T47D (cell line): ENCODE measurements around the gene C16orf46.

Experiments used
- DNase-seq, 2 experiments: peaks; one replicate each; pipeline versions ENCODE4 v3.0.0 to v3.0.0-alpha.2; 2011 to 2012; ENCODE audit warnings: low read depth in 1 of 2, low spot score in 1 of 2
- JUND ChIP-seq: IDR thresholded peaks from 2 replicates; pipeline ENCODE4 v1.6.1; 2012; ENCODE audit warnings: low read depth
- in situ Hi-C: cut with HindIII; loops from 2 replicates; pipeline ENCODE4 v1.10.0; 2016; ENCODE audit warnings: low sequenced_read_pairs, low pct_unique_long_range_greater_than_20kb

The C16orf46 gene

GRCh38 chr16:81066681-81067080, 10.4 kb downstream of the C16orf46 start:
- in situ Hi-C loops, result no loop called here
- no peak for TF ChIP-seq JUND
- DNase-seq, result no peak

- DNase-seq, result no peak
- in situ Hi-C loops, result no loop called here
- TF ChIP-seq JUND, result no peak
These were observed 15.0 kb downstream of the C16orf46 start for GRCh38 chr16:81061871-81062608.

GRCh38 chr16:81061307-81061640, 15.8 kb downstream of the C16orf46 start:
- DNase-seq, result no peak
- in situ Hi-C loops, result no loop called here
- no peak for TF ChIP-seq JUND

- TF ChIP-seq JUND, result no peak
- no peak for DNase-seq
- in situ Hi-C loops, result no loop called here
These were observed 16.3 kb downstream of the C16orf46 start for GRCh38 chr16:81060576-81061306.

- DNase-seq, result peak in 1 of 2 experiments; percentile 46
- in situ Hi-C loops, result no loop called here
These were observed 23.3 kb downstream of the C16orf46 start for GRCh38 chr16:81053761-81054160.

GRCh38 chr16:81042821-81043220, 34.2 kb downstream of the C16orf46 start:
- DNase-seq, result no peak

More at GRCh38 chr16:81053761-81054160, 23.3 kb downstream of the C16orf46 start:
- TF ChIP-seq JUND, result no peak

GRCh38 chr16:81041696-81042095, 35.3 kb downstream of the C16orf46 start:
- in situ Hi-C loops, result no loop called here
- no peak for TF ChIP-seq JUND
- no peak for DNase-seq

More at GRCh38 chr16:81042821-81043220, 34.2 kb downstream of the C16orf46 start:
- in situ Hi-C loops, result no loop called here
- no peak for TF ChIP-seq JUND

GRCh38 chr16:81040842-81041241, 36.2 kb downstream of the C16orf46 start:
- no peak for TF ChIP-seq JUND
- in situ Hi-C loops, result no loop called here
- no peak for DNase-seq

GRCh38 chr16:81040131-81040530, 36.9 kb downstream of the C16orf46 start:
- no peak for TF ChIP-seq JUND
- in situ Hi-C loops, result no loop called here
- no peak for DNase-seq

- TF ChIP-seq JUND, result no peak
- no peak for DNase-seq
- in situ Hi-C loops, result no loop called here
These were observed 40.2 kb downstream of the C16orf46 start for GRCh38 chr16:81036751-81037350.

GRCh38 chr16:81035975-81036750, 40.9 kb downstream of the C16orf46 start:
- no peak for TF ChIP-seq JUND
- peak; percentile 41 to 56 for DNase-seq
- in situ Hi-C loops, result no loop called here

- DNase-seq, result peak; percentile 96
- no peak for TF ChIP-seq JUND
- in situ Hi-C loops, result no loop called here
These were observed 41.6 kb downstream of the C16orf46 start, which contains the start of gene ATMIN for GRCh38 chr16:81035398-81035974. Gene ATMIN (plus strand): TSS chr16:81035842. CDS start chr16:81035871, 29 bp downstream.
